SH-SY5Y (cell line): ENCODE data around the gene NEGR1.

ENCODE experiments used
- GATA2 ChIP-seq: IDR thresholded peaks from 2 replicates; pipeline ENCODE4 v1.6.1; 2011; ENCODE audit warnings: mild to moderate bottlenecking, low read depth, low read length
- GATA3 ChIP-seq: IDR thresholded peaks from 2 replicates; pipeline ENCODE4 v1.6.1; 2011; ENCODE audit warnings: low read depth, mild to moderate bottlenecking, low read length, moderate library complexity

DNA sequence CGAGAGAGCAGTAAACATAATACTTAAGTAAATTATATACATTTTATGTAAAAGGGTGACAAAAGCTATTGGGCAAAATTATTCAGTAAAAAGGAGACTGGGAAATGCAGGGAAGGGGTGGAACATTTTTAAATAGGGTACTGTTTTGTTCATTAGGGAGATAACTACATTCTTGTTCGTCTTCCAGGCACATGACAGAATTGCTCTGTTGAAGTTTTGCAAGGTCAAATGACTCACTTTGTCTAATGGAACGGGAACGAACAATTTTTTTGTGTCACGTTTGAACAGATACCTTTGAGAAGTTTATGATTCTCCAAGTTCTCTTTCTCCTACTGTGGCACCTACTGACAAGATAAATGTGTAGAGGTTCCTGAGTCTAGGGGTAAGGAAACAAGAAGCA lies 819.2 kb downstream of the NEGR1 start:
- TF ChIP-seq GATA3: no peak
- TF ChIP-seq GATA2: no peak
